Renal cortical epithelial cell (primary cell): ENCODE results near the gene CDC42BPB. TPM values are rescaled to one million over a fixed set of nuclear protein-coding genes. Genes with fewer than 3 reads are reported as not detected.

Experiments used
- DNase-seq: peaks from one replicate; pipeline ENCODE4 v3.0.0-alpha.2; 2011; ENCODE audit warnings: low read depth
- total RNA-seq: library from RNA; depleted of rRNA; stranded (reverse); fragments of >200 nt; gene quantifications from 2 replicates; pipeline ENCODE4 v1.2.3, GENCODE V29; 2014

CDC42BPB gene
- total RNA-seq, 1 donor from 2014 or later, result 235 TPM

DNA sequence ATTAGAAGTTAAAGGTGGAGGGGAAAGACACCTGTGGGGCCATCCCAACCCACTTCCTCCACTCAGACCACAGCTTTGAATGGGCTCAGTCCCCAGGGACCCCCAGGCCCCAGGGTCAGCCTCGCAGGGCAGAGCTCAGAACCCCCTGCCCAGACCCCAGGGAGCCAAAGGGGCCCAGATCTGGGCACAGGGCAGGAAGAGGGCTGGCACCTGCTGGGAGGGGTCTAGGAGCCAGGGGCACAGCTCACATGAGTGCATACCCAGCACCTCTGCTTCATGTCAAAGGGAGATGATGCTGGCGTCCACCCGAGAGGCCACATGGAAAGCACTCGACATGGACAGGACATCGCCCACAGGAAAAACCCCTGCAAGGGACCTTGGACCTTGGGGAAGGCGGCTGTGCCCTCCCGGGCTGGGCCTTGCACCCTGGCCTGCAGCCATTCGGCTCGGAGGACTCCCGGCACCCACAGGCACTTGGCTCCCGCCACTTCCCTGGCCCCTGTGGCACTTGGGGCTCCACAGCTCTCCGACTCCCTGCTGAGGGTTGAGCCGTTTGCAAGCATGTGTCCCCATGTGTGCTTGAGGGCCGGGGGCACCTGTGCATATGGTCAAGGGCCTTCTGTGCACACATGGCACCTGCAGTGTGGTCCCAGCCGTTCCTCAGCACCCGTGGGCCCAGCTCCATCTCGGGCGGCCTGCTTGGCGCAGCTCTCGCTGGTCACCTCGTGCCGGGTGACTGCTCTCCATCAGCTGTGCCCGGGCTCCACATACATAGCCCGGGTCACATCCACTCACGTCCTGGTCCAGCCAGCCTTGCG lies 142.7 kb downstream of the CDC42BPB start:
- no peak for DNase-seq

DNA sequence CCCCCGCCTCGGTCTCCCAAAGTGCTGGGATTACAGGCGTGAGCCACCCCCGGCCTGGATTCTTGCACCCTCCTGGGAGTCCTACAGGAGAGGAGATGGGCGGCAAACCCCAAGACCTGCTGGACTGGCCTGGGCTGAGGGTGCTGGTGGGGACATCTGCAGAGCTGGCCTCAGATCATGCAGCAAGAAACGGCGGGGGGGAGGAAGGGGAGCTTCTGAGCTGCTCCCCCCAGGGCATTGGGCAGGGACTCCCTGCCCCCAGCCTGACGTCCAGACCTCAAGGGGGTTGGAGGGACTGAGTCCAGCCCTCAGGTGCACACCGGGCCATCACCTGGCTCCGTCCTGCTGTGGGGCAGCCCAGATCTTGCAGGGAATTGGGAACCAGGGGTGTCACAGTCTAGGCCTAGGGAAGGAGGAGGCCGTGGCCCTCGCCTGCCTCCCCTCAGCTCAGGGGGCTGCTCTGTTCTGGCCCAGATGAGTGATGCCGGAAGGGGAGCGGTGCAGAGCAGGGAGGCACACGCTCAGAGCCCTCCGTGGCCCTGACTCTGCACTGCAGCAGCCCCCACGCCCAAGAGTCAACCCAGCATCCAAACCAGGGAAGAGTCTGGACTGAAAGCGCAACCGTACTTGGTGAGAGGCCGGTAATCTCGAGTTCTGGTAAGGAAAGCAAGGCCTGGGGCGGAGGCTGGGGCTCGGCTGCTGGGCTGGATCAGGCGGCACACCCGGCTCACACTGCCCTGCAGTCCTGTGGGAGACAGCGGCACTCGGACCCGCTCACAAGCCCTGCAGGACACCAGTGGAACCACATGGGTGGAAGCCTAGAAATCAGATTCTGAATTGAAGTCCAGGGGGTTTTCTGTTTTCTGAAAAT lies 143.8 kb downstream of the CDC42BPB start:
- no peak for DNase-seq

DNA sequence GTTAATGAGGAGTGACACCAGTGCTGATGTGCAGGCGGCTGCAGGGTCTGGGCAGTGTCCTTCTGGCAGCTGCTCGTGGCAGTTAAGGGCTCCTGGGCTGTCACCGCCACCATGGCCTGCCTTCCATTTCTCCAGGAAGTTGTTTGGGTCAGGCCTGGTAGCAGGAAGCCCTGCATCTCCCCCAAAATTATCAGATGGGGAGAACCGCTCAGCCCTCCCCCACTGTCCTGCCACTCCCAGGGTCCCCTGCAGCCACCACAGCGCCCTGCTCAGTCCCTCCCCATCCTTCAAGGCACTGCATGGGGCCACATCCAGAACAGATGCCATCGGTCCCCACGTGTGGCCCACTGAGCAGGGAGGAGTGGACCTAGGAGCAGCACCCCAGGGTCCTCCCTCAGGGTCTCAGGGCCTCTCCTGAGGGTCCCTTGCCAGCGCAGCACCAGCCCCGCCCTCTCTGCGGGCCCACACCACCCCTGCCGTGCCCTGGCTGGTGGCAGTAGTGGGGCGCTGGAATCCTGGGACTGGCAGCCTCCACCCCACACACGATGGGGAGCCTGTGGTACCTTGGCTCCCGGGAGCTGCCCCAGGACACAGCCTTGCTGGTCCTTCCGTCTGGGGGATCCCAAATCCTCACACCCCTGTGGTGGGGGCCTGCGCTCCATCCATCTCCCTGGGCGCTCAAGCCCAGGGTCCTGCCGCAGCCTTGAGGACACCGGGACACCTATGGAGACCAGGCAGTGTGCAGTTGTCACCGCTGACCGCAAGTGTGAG lies 145.2 kb downstream of the CDC42BPB start:
- DNase-seq, result no peak

DNA sequence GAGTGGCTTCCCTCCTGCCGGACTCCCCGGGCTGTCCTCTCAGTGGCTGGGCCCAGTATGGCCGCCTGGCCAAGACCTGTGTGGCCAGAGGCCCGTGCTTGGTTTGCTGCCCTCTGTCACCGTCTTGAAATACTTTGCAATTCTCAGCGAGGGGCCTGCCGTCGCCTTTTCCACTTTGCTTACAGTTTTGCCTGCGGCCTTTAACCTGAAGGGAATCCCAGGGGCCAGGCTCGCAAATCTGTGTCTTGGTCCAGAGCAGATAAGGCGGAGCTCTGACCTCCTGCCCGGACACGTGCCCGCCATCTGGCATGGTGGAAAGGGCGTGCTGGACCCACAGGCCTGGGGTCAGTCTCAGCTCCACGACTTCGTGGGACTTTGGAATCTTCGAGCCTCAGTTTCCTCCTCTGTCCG lies 145.8 kb downstream of the CDC42BPB start:
- DNase-seq, result no peak

DNA sequence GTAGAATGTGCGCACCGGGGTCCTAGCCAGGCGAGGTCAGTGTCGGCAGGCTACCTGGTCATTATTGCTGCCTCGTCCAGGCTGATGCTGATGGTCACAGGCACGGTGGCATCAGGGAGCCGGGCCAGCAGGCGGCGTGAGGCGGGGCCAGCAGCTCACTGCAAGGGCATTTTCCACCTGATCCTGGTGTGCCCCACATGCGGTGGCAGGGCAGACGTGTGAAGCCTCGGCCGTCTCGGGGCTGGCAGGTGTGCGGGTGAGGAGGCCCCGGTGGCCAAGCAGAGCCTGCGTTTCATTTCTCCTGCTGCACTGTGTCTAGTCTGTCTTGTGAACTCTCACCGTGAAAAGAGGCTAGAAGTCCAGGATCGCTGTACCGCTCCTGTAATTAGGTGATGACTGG lies 146.9 kb downstream of the CDC42BPB start:
- DNase-seq, result no peak

DNA sequence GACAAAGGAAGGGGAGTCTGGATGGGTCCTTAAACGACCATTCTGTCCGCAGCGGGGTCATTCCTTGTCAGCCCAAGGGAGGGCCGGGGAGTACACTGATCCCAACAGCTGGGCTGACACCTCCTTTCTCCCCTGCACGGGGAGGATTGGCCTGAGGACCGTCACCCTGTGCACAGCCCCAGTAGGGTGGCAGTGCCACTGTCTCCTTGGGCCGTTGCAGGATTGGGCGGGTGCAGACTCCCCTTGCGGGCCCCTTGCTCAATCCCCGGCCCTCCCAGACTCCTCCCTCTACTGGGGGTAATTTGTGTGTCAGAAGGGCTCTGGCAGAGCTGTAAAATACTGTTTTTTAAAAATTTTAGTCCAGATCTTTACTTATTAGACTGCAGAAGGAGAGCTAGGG lies 147.4 kb downstream of the CDC42BPB start:
- DNase-seq, result no peak

DNA sequence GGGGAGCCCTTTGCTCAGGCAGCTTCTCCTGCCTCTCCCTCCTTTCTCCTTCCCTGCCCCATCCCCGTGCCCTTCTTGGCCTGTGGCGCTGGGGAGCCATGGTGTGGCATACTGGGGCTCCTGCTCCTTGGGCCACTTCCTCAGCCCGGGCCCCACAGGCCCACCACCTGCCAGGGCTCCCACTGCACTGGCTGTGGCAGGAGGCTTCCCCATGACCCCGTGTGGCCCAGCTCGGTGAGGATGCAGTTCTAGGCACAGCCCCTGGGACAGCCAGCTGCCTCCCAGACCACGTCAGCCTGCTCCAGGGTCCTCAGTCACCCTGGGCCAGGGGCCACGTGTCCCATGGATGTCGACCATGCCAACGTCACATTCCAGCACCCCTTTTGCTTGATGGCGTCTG lies 147.9 kb downstream of the CDC42BPB start:
- DNase-seq, result no peak

DNA sequence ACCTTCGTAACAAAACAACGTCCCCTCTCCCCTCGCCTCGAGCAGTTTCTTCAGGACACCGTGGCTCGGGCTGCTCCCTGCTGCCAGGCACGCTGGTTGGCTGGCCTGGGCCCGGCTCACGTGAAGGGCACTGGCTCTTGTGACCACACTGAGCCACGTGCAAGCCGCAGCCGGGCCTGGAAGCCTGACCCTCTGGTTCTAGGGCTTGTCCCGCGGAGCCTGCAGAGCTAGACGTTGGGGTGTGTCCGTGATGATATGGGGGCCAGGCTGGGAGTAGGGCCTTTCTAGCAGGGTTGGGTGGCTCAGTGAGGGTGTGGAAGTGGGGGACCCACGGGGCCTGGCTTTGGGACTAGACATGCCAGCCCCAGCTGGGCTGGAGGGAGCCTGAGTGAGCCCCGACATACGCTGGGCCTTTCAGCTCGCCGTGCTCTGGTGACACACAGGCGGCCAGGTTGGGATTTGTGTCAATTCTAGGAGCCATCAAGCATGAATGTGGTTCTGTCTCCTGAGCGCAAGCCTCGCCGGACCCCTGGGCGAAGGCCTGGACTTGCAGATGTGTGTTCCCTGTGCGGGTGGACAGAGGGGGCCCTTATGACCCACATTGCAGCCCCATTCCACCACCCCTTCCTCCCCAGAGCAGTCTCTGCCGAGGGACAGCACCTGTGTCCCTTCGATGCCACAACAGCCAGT lies 148.4 kb downstream of the CDC42BPB start:
- no peak for DNase-seq

DNA sequence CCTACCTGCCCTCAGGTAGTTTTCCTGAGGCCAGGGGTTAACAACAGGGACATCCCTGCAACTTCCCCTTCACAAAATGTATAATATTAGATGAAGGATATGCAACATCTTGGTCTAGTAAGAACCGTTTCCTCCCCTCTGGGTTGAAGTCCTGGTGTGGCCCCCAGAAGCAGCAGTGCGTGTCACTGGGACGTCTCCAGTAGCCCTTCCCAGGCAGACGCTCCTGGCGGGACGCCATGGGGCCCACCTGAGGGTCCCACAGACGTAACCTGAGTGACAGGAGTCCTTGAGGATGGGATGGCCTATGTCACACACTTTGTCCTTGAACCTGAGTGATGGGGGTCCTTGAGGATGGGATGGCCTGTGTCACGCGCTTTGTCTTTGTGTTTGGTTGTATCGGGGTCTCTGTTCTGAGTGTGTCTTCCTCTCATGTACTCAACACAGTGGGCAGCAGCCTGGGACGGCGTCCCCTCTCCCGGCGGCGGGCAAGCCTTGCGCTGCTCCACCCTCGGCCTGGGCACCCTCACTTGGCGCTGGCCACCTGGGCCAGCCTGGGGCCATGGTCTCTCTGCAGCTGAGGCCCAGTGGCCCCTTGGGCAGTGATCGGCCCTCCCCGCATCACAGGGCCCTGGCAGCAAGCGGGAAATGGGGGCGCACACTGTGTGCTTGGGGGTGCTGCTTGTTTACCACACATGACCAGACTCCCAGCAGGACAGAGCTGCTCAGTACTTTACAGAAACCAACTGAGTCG lies 149.2 kb downstream of the CDC42BPB start:
- DNase-seq, result no peak

DNA sequence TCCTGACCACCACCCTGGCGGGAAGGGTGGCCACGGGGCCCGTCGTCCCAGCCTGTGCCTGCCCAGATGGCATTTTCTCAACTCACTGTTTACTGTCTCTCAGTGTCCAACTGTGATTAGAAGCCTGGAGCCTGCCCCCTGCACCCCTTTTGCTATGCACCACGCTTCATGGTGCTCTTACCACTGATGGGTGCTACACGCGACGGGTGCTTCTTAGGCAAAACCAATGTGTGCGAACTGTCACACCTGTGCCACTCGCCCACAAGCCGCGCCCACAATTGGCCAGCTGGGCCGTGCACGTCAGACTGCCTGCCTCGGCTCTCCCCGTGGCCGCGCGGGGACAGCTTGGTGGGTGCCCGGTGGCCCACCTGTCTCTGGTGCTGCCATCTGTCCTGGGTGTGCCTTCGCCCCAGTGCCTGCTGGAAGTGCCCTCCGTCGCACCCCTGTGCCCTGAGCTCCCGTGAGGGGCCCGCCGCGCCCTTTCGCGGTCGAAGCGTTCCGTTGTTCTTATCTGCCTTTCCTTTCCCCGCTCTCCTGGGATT lies 150.0 kb downstream of the CDC42BPB start:
- DNase-seq, result no peak

DNA sequence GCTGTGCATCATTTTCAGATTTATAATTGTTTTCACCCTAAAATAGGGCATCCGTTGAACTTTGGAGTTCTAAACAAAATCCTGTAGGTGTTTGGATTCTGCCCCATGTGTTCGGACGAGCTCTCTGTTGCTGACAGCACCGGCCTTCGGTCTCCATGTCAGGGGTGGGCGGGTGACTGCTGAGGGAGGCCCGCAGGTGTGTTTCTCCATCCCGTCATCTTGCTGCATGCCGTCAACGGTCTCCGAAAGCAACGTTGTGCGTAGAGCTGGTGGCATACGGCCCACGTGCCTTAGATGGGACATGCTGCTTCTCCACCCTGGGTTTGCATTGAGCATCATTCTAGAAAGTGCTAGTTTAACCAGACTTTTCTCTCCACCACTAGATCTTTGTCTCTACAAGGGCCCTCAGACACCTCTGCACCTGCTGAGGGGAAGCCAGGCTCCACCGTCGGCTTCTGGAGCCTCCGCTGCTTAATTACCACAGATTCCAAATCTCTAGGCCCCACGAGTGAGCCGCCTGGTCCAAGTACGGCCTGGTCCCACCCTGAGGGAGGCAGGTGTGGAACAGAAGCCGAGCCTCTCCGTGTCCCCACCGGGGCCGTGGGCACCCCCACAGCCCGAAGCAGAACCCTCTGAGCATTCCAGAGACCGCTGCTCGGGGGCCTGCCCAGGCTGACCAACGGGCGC lies 150.6 kb downstream of the CDC42BPB start:
- DNase-seq, result no peak

DNA sequence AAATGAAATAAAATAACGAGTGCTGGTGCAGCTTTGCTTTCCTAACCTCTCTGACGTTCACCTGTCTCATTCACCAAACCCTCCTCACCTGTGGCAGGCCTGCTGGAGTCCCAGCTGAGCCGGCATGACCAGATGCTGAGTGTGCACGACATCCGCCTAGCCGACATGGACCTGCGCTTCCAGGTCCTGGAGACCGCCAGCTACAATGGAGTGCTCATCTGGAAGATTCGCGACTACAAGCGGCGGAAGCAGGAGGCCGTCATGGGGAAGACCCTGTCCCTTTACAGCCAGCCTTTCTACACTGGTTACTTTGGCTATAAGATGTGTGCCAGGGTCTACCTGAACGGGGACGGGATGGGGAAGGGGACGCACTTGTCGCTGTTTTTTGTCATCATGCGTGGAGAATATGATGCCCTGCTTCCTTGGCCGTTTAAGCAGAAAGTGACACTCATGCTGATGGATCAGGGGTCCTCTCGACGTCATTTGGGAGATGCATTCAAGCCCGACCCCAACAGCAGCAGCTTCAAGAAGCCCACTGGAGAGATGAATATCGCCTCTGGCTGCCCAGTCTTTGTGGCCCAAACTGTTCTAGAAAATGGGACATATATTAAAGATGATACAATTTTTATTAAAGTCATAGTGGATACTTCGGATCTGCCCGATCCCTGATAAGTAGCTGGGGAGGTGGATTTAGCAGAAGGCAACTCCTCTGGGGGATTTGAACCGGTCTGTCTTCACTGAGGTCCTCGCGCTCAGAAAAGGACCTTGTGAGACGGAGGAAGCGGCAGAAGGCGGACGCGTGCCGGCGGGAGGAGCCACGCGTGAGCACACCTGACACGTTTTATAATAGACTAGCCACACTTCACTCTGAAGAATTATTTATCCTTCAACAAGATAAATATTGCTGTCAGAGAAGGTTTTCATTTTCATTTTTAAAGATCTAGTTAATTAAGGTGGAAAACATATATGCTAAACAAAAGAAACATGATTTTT lies 151.9 kb downstream of the CDC42BPB start:
- no peak for DNase-seq

DNA sequence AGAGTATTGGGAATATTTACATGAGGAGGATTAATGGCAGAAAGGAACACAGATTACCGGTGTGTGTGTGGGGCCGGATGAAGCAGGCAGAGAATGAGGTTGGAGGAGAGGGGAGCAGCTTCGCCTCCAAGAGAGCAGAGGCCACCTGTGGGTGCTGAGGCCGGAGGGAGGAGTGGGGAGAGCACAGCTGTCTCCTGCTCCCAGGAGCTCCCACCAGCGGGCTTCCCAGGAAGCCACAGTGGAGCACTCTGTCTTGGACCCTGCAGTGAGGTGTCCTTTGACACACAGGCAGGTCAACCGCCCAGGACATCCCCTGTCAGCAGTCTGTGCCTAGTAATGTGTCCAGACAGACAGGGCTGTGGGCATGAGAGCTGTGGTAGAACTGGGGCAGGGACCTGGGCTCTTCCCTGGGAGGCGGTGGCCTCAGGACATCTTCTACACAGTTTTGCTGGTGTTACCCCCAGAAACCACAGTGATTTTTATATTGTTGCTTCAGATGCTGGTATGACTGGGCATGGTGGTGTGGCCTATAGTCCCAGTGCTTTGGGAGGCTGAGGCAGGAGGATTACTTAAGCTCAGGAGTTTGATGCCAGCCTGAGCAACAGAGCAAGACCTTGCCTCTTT lies 153.3 kb downstream of the CDC42BPB start:
- no peak for DNase-seq

DNA sequence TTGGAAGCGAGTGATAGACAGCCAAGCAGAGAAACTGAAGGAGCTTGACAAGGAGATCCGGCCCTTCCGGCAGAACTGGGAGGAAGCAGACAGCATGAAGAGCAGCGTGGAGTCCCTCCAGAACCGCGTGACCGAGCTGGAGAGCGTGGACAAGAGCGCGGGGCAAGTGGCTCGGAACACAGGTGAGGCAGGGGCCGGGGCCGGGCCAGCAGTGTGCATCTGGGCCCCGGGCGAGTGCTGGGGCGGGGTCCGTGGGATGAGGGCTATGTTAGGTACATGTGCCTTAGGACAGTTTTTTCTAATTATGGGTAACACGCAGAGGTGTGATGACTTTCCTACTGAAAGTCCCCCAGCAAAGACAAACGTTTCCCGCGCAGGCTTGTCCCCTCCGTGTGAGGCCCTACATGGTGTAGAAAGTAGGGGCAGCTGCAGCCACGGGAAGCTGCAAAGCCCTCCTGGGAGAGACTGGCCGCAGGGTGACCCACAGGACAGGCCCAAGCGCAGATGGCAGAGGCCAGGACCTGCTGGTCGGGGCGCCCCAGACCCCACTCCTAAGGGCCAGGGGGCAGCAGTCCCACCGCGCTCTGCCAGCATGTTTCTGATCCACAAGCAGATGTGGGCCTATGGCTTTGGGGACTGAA lies 154.0 kb downstream of the CDC42BPB start:
- DNase-seq, result no peak

DNA sequence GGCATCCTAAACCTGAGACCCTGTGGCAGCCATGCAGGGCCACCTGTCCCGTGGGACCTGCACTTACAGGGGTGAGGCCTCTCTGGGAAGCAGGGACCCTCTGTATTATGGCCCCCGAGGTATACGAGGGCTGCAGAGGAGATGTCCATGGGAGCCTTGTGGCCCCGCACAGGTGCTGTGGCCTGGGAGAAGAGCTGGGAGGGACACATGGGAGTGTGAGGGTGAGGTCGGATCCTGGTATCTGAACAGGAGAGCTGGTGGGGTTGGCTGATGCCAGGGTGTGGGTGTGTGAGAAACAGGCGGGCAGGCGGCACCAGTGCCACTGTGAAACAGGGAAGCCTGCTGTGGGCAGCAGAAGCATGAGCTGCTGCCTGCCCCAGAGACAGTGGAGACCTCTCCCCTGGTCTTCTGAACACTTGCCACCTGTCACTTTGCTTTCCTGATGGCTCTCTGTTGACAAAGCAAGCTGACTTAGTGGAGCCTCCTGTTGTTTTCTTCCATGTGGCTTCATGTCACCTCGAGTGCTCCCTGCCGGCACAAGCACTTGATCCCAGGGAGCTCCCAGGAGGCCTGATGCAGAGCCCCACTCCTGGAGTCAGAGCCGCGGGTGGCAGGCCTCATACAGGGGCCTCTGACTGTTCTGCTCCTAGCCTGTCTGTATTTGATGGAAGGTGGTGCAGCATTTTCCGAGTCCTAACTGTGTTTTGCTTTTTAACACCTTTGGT lies 154.7 kb downstream of the CDC42BPB start:
- DNase-seq, result no peak

DNA sequence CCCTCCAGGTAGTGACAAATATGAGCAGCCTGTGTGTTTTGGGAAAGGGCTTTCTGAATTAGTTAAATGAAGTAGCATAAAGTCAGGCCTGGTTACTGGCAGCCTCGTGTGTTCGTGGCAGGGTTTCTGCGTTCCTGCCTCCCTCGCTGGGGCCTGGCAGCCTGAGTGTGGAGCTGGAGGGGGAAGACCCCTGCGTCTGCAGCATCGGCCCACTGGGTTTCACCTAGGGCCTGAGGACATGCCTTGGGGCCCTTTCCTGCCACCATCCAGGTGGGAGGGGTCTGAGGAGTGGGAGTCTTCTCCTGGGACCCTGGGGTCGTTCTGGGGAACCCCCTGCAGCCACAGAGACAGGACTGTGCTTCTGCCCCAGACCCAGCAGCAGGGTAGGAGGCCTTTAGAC lies 155.3 kb downstream of the CDC42BPB start:
- DNase-seq, result no peak

DNA sequence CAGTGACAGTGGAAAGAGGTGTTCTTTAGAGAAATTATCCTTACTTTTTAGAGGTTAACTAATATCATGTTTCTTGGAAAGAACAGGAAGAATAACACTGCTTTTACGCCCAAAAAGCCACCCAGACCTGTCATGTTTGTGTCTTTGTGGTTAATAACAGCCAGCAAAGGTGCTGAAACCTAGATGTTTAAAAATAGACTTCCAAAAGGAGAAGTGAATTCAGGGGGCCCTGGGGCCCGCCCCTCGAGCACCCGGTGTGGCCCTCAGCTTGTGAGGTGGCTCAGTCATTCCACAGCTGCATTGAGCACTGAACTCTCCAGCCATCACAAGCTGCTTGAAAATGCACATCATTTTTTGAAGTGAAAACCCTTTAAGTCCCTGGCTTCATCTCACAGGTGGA lies 155.7 kb downstream of the CDC42BPB start:
- no peak for DNase-seq
